Activated CD4-positive, alpha-beta T cell treated with anti-CD3 and anti-CD28 coated beads for 1 hour (primary cell): ENCODE measurements around the gene PTPRH.
A peak's percentile ranks its signal among the peaks of the same experiment; 100 is the strongest.

ENCODE experiments used
- DNase-seq: peaks from one replicate; pipeline ENCODE4 v3.0.0-alpha.2; 2020

Gene PTPRH

GRCh38 chr19:55208880-55209692 lies at the start of gene PTPRH:
Gene PTPRH (minus strand): TSS chr19:55209501. CDS start chr19:55209433, 68 bp downstream.
- DNase-seq = no peak

GRCh38 chr19:55258476-55258827 lies 49.2 kb upstream of the PTPRH start:
- no peak for DNase-seq

GRCh38 chr19:55257461-55258420 lies 48.4 kb upstream of the PTPRH start:
- no peak for DNase-seq

GRCh38 chr19:55256562-55257460 lies 47.5 kb upstream of the PTPRH start:
- DNase-seq = no peak

- peak; percentile 24 for DNase-seq
Measured at GRCh38 chr19:55255618-55256423, 46.5 kb upstream of the PTPRH start.

- no peak for DNase-seq
Measured at GRCh38 chr19:55254625-55254977, 45.3 kb upstream of the PTPRH start.

GRCh38 chr19:55253842-55254624 lies 44.7 kb upstream of the PTPRH start:
- DNase-seq = peak; percentile 51

- DNase-seq = no peak
Measured at GRCh38 chr19:55252760-55253663, 43.7 kb upstream of the PTPRH start.

GRCh38 chr19:55251341-55252081 lies 42.2 kb upstream of the PTPRH start:
- DNase-seq = peak; percentile 16

- DNase-seq = no peak
Measured at GRCh38 chr19:55250262-55251036, 41.1 kb upstream of the PTPRH start.

GRCh38 chr19:55249841-55250240 lies 40.5 kb upstream of the PTPRH start:
- no peak for DNase-seq

GRCh38 chr19:55248704-55249103 lies 39.4 kb upstream of the PTPRH start:
- no peak for DNase-seq

- no peak for DNase-seq
Measured at GRCh38 chr19:55248166-55248675, 38.9 kb upstream of the PTPRH start.

- DNase-seq = no peak
Measured at GRCh38 chr19:55247621-55248099, 38.4 kb upstream of the PTPRH start.

GRCh38 chr19:55246462-55247451 lies 37.5 kb upstream of the PTPRH start:
- no peak for DNase-seq

GRCh38 chr19:55245236-55245904 lies 36.1 kb upstream of the PTPRH start:
- no peak for DNase-seq
